GM18519 (cell line): ENCODE data around the gene NSMCE4A.
"Not testable (repeated sequence)": the region's sequence is repeated elsewhere in the genome, so short reads cannot be mapped to it uniquely, and the experiment has no call there.

Experiments used
- ATAC-seq: cut with Tn5 transposase; IDR thresholded peaks from one replicate; pipeline ENCODE4 v1.9.1; 2021; ENCODE audit warnings: mild to moderate bottlenecking, moderate library complexity; ENCODE audit not compliant: unreplicated experiment, low FRiP score

Gene NSMCE4A

GRCh38 chr10:121974535-121975294 lies at the start of gene NSMCE4A:
Gene NSMCE4A (minus strand): TSS chr10:121975217. CDS start chr10:121975165, 52 bp downstream.
- ATAC-seq: peak; percentile 61

- ATAC-seq: not testable (repeated sequence)
Observed at GRCh38 chr10:122023257-122023656, 48.2 kb upstream of the NSMCE4A start.

- ATAC-seq: no peak
Observed at GRCh38 chr10:122022276-122022675, 47.3 kb upstream of the NSMCE4A start.

- ATAC-seq: no peak
Observed at GRCh38 chr10:122021828-122022227, 46.8 kb upstream of the NSMCE4A start.

- no peak for ATAC-seq
Observed at GRCh38 chr10:122021379-122021778, 46.4 kb upstream of the NSMCE4A start.

GRCh38 chr10:122020226-122020625 lies 45.2 kb upstream of the NSMCE4A start:
- no peak for ATAC-seq

- ATAC-seq: no peak
Observed at GRCh38 chr10:122019414-122019975, 44.5 kb upstream of the NSMCE4A start.

GRCh38 chr10:122018951-122019413 lies 44.0 kb upstream of the NSMCE4A start:
- ATAC-seq: no peak

- no peak for ATAC-seq
Observed at GRCh38 chr10:122018491-122018890, 43.5 kb upstream of the NSMCE4A start.

GRCh38 chr10:122017926-122018325 lies 42.9 kb upstream of the NSMCE4A start:
- not testable (repeated sequence) for ATAC-seq

- no peak for ATAC-seq
Observed at GRCh38 chr10:122014652-122015248, 39.7 kb upstream of the NSMCE4A start.

GRCh38 chr10:122013311-122013780 lies 38.3 kb upstream of the NSMCE4A start:
- ATAC-seq: no peak

- no peak for ATAC-seq
Observed at GRCh38 chr10:122012731-122013130, 37.7 kb upstream of the NSMCE4A start.

- ATAC-seq: no peak
Observed at GRCh38 chr10:122010405-122011050, 35.5 kb upstream of the NSMCE4A start.

GRCh38 chr10:122007415-122007814 lies 32.4 kb upstream of the NSMCE4A start:
- no peak for ATAC-seq

GRCh38 chr10:122001698-122002097 lies 26.7 kb upstream of the NSMCE4A start:
- no peak for ATAC-seq

- no peak for ATAC-seq
Observed at GRCh38 chr10:121999301-121999700, 24.3 kb upstream of the NSMCE4A start.

- ATAC-seq: no peak
Observed at GRCh38 chr10:121998462-121998861, 23.4 kb upstream of the NSMCE4A start.

- no peak for ATAC-seq
Observed at GRCh38 chr10:121994429-121994941, 19.5 kb upstream of the NSMCE4A start.

GRCh38 chr10:121991727-121992126 lies 16.7 kb upstream of the NSMCE4A start:
- ATAC-seq: not testable (repeated sequence)
